ENCODE results near the gene RELT.

RELT gene

DNA sequence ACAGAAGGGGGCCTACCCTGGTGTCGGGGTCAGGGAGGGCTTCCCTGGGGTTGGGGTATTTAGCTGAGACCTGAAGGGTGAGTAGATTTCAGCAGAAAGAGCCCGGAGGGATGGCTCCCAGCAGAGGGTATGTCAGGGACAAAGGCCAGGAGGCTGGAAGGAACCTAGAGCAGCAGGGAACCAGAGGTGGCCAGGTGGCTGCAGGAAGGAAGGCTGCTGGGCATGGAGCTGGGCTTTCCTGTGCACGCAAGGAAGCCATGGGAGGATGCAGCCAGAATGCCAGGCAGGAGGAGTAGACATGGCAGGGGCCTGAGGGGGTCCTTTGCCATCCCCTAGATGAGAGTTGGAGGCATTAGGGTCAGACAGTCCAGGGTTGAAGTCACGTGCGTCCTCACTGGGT is 27.4 kb upstream of the RELT start:
- DNase-seq = no peak

- DNase-seq = no peak
These were observed 26.6 kb upstream of the RELT start for GRCh38 chr11:73349633-73350032.

GRCh38 chr11:73350908-73351636 is 25.1 kb upstream of the RELT start:
- DNase-seq = peak; percentile 74

- no peak for DNase-seq
These were observed 22.8 kb upstream of the RELT start for GRCh38 chr11:73353422-73353821.

DNA sequence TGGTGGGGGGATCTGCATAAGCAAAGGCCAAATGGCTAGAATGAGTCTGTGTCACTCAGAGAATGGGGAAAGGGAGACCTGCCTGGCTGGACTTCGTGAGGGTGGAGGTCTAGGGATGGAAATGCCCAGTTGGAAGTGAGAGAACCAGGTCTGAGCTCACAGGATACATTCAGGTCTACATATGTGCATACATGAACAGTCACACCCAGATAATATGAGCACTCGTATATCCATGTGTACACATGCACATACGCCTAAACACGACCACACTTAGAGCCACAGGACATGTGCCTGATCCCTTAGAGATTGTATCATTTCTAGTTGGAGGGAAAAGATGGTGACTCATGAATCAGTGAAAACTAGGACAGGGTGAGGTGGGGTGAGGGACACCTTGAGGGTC is 21.1 kb upstream of the RELT start:
- DNase-seq = no peak

GRCh38 chr11:73356979-73357860 is 19.0 kb upstream of the RELT start:
- no peak for DNase-seq

- DNase-seq = no peak
These were observed 18.1 kb upstream of the RELT start for GRCh38 chr11:73358071-73358470.

- no peak for DNase-seq
These were observed 16.9 kb upstream of the RELT start for GRCh38 chr11:73359341-73359740.

DNA sequence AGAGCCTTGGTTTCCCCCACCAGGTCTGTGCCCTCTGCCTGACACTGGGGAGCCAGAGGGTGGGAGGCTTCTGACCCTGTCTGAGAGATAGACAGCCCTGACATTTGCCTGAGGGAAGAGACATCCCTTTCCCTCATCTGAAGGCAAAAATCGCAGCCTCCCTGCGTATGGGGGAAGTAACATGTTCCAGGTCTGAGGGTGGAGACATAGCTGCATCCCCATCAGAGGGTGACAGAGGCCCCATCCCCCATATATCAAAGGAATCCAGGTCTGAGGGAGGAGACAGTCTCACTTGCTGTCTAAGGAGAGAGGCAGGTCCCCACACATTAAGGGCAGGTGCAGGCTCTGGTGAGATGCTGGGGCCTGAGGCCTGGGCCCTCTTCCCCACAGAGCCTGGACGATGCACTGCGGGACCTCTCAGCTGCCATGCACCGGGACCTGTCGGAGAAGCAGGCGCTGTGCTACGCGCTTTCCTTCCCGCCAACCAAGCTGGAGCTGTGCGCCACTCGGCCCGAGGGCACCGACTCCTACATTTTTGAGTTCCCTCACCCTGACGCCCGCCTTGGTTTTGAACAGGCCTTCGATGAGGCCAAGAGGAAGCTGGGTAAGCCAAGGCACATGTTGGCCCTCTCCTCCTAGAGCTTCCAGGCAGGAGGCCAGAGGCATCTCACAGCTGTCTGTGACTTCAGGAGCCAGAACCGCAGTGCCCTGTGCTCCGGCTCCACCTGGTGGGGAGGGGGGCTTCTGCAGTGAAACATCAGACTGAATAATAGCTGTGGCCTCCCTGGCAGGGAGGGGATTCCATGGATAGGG is 16.1 kb upstream of the RELT start:
- no peak for DNase-seq

DNA sequence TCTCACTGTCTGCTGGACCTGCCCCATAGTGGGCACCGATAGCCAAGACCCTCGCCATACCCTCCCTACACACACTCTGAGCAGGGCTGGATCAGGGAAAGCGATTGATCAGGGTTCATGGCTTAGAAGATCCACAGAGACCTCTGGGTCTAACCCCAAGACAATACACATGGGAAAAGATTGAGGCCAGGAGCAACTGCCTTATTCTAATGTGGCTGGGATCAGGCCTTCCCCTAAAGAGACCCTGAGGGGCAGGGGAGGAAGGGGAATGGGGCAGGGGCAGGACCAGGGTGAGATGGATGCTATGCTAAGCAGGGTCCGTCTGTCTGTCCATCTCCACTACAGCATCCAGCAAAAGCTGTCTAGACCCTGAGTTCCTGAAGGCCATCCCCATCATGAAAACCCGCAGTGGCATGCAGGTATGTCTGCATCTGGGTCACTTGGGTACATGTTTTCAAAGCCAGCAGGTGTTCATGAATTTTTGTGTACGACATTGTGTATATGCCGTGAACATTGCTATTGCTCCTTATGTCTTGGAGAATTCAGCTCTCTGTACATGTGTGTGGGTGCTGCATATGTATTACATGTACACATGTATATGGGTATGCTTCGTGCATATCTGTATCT is 15.3 kb upstream of the RELT start:
- DNase-seq = no peak

DNA sequence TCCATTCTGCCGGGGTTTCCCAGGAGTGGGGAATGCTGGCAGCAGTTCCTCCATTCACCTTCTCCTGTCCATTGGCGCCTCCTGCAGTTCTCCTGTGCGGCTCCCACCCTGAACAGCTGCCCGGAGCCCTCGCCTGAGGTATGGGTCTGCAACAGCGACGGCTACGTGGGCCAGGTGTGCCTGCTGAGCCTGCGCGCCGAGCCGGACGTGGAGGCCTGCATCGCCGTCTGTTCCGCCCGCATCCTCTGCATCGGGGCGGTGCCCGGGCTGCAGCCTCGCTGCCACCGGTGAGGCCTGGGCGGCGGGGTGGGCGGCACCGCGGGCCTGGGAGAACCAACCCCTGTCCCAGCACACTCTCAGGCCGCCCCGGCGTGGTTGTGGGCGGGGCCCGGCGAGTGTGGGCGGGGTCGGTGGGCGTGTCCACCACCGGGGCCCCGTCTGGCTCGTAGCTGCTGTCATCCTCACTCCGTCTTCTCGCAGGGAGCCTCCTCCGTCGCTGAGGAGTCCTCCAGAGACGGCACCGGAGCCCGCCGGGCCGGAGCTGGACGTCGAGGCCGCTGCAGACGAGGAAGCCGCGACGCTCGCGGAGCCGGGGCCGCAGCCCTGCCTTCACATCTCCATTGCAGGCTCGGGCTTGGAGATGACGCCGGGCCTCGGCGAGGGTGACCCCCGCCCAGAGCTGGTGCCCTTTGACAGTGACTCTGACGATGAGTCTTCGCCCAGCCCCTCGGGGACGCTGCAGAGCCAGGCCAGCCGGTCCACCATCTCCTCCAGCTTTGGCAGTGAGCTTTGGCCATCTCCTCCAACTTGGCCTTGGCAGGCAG is 14.0 kb upstream of the RELT start:
- DNase-seq = no peak

DNA sequence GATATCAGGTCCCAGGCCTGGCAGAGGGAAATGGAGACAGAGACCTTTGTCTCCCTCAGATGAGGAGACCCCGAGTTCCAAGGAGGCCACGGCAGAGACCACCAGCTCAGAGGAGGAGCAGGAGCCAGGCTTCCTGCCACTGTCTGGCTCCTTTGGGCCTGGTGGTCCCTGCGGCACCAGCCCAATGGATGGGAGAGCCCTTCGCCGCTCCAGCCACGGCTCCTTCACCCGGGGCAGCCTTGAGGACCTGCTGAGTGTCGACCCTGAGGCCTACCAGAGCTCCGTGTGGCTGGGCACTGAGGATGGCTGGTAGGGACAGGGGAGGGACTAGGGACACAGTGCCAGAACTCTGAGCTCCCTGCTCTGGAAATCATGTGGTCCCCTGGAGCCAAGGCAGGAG is 13.1 kb upstream of the RELT start:
- no peak for DNase-seq

DNA sequence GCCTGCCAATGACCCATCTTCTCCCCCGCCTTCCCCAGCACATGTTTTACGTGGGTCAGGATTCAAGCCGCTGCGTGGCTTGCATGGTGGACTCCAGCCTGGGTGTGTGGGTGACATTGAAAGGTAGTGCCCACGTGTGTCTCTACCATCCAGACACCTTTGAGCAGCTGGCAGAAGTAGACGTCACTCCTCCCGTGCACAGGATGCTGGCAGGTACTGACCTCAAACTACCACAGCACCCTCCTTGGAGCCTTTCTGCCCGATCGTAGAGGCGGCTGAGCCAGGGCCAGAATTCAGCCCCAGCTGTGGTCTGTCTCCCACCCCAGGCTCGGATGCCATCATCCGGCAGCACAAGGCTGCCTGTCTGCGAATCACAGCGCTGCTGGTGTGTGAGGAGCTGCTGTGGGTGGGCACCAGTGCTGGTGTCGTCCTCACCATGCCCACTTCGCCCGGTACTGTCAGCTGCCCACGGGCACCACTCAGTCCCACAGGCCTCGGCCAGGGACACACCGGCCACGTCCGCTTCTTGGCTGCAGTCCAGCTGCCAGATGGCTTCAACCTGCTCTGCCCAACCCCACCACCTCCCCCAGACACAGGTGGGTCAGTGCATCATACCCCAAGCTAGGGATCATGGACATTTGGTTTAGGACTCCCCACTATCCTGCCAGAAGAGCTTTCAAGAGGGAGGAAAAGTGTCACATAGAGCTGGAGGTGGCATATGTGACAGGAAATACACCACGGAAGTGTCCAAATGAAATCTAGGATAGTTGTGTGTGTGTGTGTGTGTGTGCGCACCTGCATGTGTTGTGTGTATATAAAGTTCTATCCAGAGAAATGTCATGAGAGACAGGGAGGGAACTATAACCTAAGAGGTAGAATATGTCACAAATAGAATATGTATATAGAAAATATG is 10.6 kb upstream of the RELT start:
- DNase-seq = no peak

DNA sequence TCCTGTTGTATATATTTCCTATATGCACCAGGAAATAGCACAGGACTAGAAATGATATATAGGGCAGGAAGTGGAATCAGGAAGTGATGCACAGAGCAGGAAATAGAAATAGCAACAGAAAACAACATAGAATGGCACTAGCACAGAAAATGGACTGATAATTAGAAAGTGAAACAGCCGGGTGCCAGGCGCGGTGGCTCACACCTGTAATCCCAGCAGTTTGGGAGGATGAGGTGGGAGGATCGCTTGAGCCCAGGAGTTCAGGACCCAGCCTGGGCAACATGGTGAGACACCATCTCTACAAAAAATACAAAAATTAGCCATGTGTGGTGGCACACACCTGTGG is 10.0 kb upstream of the RELT start:
- DNase-seq = peak; percentile 67

DNA sequence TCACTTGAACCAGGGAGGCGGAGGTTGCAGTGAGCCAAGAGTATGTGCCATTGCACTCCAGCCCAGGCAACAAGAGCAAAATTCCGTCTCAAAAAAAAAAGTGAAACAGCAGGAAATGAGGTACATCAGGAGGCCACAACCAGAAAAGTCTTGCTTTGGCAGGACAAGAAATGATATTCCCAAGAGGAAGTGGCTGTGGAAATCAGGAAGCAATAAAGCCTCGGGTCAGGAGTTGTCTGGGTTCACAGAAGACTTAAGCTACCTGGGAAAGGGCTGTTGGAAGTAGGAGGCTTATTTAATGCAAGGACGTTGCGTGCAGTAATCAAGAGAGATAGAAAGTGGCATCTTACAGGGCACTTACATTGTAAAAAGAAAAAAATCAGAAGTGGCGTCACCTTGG is 9.2 kb upstream of the RELT start:
- no peak for DNase-seq

GRCh38 chr11:73367482-73368024 is 8.6 kb upstream of the RELT start:
- DNase-seq = no peak

DNA sequence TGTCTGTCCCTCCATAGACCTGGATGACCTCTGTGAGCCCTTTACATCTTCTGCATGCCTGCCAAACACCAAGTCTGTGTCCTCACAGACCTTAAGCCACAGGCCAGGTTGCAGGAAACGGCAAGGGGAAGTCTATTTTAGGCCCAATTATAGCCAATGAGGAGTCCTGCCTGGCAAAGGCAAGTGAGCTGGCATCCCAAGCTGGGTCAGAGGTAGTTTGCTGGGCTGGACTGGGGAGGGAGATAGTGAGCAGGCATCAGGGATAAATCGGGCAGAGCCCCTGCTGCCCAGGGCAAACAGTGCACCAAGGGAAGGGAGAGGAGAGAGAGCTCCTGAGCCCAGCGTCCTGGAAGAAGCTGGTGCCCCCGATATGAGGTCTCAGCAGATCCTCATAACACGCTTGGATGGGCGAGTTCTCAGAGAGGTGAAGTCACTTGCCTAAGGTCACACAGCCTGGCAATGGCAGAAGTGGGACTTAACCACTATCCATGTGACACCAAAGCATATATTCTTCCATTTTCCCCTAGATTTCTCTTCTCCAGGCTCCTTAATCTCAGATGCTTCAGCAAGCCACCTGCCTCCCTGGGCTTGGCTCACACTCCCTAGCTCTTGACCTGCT is 3.7 kb upstream of the RELT start:
- DNase-seq = no peak

DNA sequence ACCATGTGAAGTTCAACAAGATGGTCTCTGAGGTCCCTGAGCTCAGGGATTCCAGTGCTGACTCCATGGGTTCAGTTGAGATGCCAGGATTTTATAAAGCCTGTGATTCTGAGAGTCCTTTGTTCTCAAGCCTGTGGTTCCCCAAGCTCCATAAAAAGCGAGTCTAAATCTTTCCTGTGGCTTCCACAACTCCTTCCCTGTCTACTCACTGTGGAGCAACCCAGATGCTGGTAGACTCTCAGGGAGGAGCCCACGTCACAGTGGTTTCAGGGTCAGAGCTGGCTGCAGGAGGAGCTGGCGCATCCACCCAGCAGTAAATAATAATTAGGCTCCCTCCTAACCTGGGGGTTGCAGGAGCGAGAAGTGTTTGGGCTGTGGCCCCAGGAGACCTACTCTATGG is 2.0 kb upstream of the RELT start:
- DNase-seq = no peak

- no peak for DNase-seq
These were observed 404 bp upstream of the RELT start for GRCh38 chr11:73375830-73376159.

Measured in CD4-positive, alpha-beta T cell treated with Interleukin-10 for 1 hour (primary cell).